ENCODE results near the gene CCL13.

The CCL13 gene

DNA sequence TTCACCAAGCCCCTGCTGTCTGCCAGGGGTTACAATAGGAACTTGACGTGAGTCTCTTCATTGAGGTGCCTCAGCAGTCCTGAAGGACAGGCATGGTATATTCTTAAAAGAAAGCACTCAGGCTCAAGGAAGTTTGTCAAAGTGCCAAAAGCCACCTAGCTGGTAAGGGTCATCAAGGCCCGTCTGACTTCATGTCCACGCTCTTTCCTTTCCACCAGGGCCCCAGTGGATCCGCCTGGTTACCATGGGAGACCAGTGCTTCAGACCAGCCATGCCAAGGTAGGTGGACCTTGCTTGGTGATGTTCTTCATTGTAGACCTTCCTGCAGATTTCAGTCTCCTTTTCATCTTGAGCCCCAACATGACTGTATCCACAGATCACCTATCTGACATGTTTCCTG is 34.4 kb downstream of the CCL13 start:
- no peak for TF ChIP-seq TCF12 (IDR thresholded peaks at IDR 0.05; ENCODE audit: low read depth)
- no peak for TF ChIP-seq TEAD4 (IDR thresholded peaks at IDR 0.05)
- no peak for TF ChIP-seq CREB1 (IDR thresholded peaks at IDR 0.05; ENCODE audit: low read depth)
- no peak for TF ChIP-seq USF1 (IDR thresholded peaks at IDR 0.05)
- TF ChIP-seq, protein P1, sequence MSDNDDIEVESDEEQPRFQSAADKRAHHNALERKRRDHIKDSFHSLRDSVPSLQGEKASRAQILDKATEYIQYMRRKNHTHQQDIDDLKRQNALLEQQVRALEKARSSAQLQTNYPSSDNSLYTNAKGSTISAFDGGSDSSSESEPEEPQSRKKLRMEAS (IDR thresholded peaks at IDR 0.05): no peak
- TF ChIP-seq YY1 (IDR thresholded peaks at IDR 0.05; ENCODE audit: low read depth): no peak
- TF ChIP-seq RAD21 (IDR thresholded peaks at IDR 0.05; ENCODE audit: low read depth): no peak
- TF ChIP-seq EGR1 (IDR thresholded peaks at IDR 0.05): no peak
- no peak for TF ChIP-seq CEBPB (IDR thresholded peaks at IDR 0.05)
- TF ChIP-seq ZBTB7A (IDR thresholded peaks at IDR 0.05; ENCODE audit: low read depth): no peak
- no peak for TF ChIP-seq TAF1 (IDR thresholded peaks at IDR 0.05; ENCODE audit: low read depth)
- no peak for TF ChIP-seq NFIC (IDR thresholded peaks at IDR 0.05)
- TF ChIP-seq, protein P2, sequence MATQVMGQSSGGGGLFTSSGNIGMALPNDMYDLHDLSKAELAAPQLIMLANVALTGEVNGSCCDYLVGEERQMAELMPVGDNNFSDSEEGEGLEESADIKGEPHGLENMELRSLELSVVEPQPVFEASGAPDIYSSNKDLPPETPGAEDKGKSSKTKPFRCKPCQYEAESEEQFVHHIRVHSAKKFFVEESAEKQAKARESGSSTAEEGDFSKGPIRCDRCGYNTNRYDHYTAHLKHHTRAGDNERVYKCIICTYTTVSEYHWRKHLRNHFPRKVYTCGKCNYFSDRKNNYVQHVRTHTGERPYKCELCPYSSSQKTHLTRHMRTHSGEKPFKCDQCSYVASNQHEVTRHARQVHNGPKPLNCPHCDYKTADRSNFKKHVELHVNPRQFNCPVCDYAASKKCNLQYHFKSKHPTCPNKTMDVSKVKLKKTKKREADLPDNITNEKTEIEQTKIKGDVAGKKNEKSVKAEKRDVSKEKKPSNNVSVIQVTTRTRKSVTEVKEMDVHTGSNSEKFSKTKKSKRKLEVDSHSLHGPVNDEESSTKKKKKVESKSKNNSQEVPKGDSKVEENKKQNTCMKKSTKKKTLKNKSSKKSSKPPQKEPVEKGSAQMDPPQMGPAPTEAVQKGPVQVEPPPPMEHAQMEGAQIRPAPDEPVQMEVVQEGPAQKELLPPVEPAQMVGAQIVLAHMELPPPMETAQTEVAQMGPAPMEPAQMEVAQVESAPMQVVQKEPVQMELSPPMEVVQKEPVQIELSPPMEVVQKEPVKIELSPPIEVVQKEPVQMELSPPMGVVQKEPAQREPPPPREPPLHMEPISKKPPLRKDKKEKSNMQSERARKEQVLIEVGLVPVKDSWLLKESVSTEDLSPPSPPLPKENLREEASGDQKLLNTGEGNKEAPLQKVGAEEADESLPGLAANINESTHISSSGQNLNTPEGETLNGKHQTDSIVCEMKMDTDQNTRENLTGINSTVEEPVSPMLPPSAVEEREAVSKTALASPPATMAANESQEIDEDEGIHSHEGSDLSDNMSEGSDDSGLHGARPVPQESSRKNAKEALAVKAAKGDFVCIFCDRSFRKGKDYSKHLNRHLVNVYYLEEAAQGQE (IDR thresholded peaks at IDR 0.05; ENCODE audit: low read depth): no peak
- no peak for TF ChIP-seq EP300 (IDR thresholded peaks at IDR 0.05; ENCODE audit: borderline replicate concordance)
- TF ChIP-seq FOXM1 (IDR thresholded peaks at IDR 0.05; ENCODE audit: borderline replicate concordance, low read depth): no peak

- no peak for TF ChIP-seq RAD21 (IDR thresholded peaks at IDR 0.05; ENCODE audit: low read depth)
- no peak for TF ChIP-seq NFIC (IDR thresholded peaks at IDR 0.05)
- TF ChIP-seq, protein P2 (IDR thresholded peaks at IDR 0.05; ENCODE audit: low read depth): no peak
- no peak for TF ChIP-seq EGR1 (IDR thresholded peaks at IDR 0.05)
- no peak for TF ChIP-seq YY1 (IDR thresholded peaks at IDR 0.05; ENCODE audit: low read depth)
- no peak for TF ChIP-seq EP300 (IDR thresholded peaks at IDR 0.05; ENCODE audit: borderline replicate concordance)
- TF ChIP-seq, protein P1 (IDR thresholded peaks at IDR 0.05): no peak
- TF ChIP-seq ZBTB7A (IDR thresholded peaks at IDR 0.05; ENCODE audit: low read depth): no peak
- TF ChIP-seq TCF12 (IDR thresholded peaks at IDR 0.05; ENCODE audit: low read depth): no peak
- no peak for TF ChIP-seq TAF1 (IDR thresholded peaks at IDR 0.05; ENCODE audit: low read depth)
These were observed 35.0 kb downstream of the CCL13 start for GRCh38 chr17:34391241-34391640.

DNA sequence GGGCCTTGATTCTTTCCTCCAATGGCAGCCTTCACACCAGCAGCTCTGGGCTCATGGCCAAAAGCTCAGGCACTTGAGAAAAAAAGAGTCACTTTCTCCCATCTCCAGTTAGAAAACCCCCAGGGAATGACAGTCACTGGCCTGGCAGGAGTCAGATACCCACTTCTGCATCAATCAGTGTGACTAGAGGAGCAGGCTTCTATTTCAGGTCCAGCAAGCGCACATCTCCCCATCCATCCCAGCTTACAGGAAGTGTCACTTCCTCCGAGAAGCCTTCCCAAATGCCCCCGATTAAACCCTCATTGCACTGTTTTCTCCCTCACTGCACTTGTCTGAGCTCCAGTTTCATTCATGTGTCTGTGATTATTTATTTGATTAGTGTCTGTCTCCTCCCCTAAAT is 37.1 kb downstream of the CCL13 start:
- TF ChIP-seq NFIC (IDR thresholded peaks at IDR 0.05) (no peak), YY1 (IDR thresholded peaks at IDR 0.05; ENCODE audit: low read depth) (no peak), EGR1 (IDR thresholded peaks at IDR 0.05) (no peak), TAF1 (IDR thresholded peaks at IDR 0.05; ENCODE audit: low read depth) (no peak), TEAD4 (IDR thresholded peaks at IDR 0.05) (no peak), RAD21 (IDR thresholded peaks at IDR 0.05; ENCODE audit: low read depth) (no peak)
- TF ChIP-seq, protein P1 (IDR thresholded peaks at IDR 0.05): no peak

GRCh38 chr17:34397265-34397664 is 41.0 kb downstream of the CCL13 start:
- TF ChIP-seq USF1 (IDR thresholded peaks at IDR 0.05) (no peak), TEAD4 (IDR thresholded peaks at IDR 0.05) (no peak)

GRCh38 chr17:34398990-34399389 is 42.7 kb downstream of the CCL13 start:
- no peak for TF ChIP-seq TCF12 (IDR thresholded peaks at IDR 0.05; ENCODE audit: low read depth)
- no peak for TF ChIP-seq EGR1 (IDR thresholded peaks at IDR 0.05)
- no peak for TF ChIP-seq YY1 (IDR thresholded peaks at IDR 0.05; ENCODE audit: low read depth)
- no peak for TF ChIP-seq FOXM1 (IDR thresholded peaks at IDR 0.05; ENCODE audit: borderline replicate concordance, low read depth)
- TF ChIP-seq EP300 (IDR thresholded peaks at IDR 0.05; ENCODE audit: borderline replicate concordance): no peak
- TF ChIP-seq, protein P2 (IDR thresholded peaks at IDR 0.05; ENCODE audit: low read depth): no peak
- TF ChIP-seq RAD21 (IDR thresholded peaks at IDR 0.05; ENCODE audit: low read depth): no peak

All from Ishikawa (cell line).